K562 (cell line): Measurements from ENCODE around the gene LTBR. TPM values are rescaled to one million over a fixed set of nuclear protein-coding genes. Genes with fewer than 3 reads are reported as not detected.

Source experiments
- AFF4 ChIP-seq: sonication (generic); formaldehyde crosslinking; IDR thresholded peaks from 2 replicates; pipeline ENCODE4 v1.8.0; 2023; ENCODE audit warnings: mild to moderate bottlenecking, missing genetic modification reagents
- BHLHE40 ChIP-seq: IDR thresholded peaks from 2 replicates; pipeline ENCODE4 v1.6.1; 2011; ENCODE audit warnings: low read length, improper control_type of control experiment
- CEBPB ChIP-seq: fragments of 450-650 bp; IDR thresholded peaks from 2 replicates; pipeline ENCODE4 v1.6.1; 2016; ENCODE audit warnings: missing genetic modification characterization, missing compliant biosample characterization
- CREB3L1 ChIP-seq: fragments of 450-650 bp; IDR thresholded peaks from 2 replicates; pipeline ENCODE4 v1.6.1; 2014; ENCODE audit warnings: low read depth, mild to moderate bottlenecking, moderate library complexity, borderline replicate concordance
- ERF ChIP-seq: fragments of 450-650 bp; formaldehyde crosslinking; IDR thresholded peaks from 2 replicates; pipeline ENCODE4 v1.4.0; 2020; ENCODE audit warnings: mild to moderate bottlenecking, mixed read lengths
- ETV5 ChIP-seq: sonication (generic); formaldehyde crosslinking; IDR thresholded peaks from 2 replicates; pipeline ENCODE4 v1.4.0; 2020; ENCODE audit warnings: low read depth, mild to moderate bottlenecking, missing genetic modification reagents
- FOXJ3 ChIP-seq: sonication (generic); formaldehyde crosslinking; IDR thresholded peaks from 2 replicates; pipeline ENCODE4 v1.4.0; 2020; ENCODE audit warnings: mild to moderate bottlenecking, missing genetic modification reagents
- GTF2F1 ChIP-seq: IDR thresholded peaks from 2 replicates; pipeline ENCODE4 v1.6.1; 2011; ENCODE audit warnings: low read depth, low read length, improper control_type of control experiment
- HMGN3 ChIP-seq: IDR thresholded peaks from 2 replicates; pipeline ENCODE4 v1.6.1; 2011; ENCODE audit warnings: borderline replicate concordance, low read depth, mild to moderate bottlenecking, mixed read lengths, low read length; ENCODE audit not compliant: insufficient read length; ENCODE audit errors: extremely low read depth
- HNRNPL ChIP-seq: fragments of 200-400 bp; formaldehyde crosslinking; IDR thresholded peaks from 2 replicates; pipeline ENCODE4 v1.6.1; 2017; ENCODE audit warnings: low read depth, mild to moderate bottlenecking, low read length
- JUND ChIP-seq, 2 experiments: IDR thresholded peaks; 2 replicates in 1 of 2; 3 replicates in 1 of 2; pipeline ENCODE4 v1.6.1; 2011; ENCODE audit warnings: borderline replicate concordance in 2 of 2, low read depth in 2 of 2, low read length in 2 of 2, improper control_type of control experiment in 1 of 2, missing biosample characterization in 1 of 2, missing genetic modification characterization in 1 of 2, missing genetic modification reagents in 1 of 2
- MCM7 ChIP-seq, 2 experiments: fragments of 450-650 bp; IDR thresholded peaks; 2 replicates each; pipeline ENCODE4 v1.6.1; 2016 to 2018
- MED1 ChIP-seq: sonication (generic); formaldehyde crosslinking; IDR thresholded peaks from 2 replicates; pipeline ENCODE4 v1.8.1; 2023; ENCODE audit warnings: missing genetic modification reagents, borderline replicate concordance
- MTA2 ChIP-seq: fragments of 450-650 bp; IDR thresholded peaks from 2 replicates; pipeline ENCODE4 v1.6.1; 2016; ENCODE audit warnings: low read depth
- MYC ChIP-seq, 2 experiments: fragments of 250-450 bp in 1 of 2; sonication (Bioruptor Pico) in 1 of 2; IDR thresholded peaks; 2 replicates each; pipeline versions ENCODE4 v1.5.1 to v1.6.1; 2012 to 2021; ENCODE audit warnings: low read depth in 2 of 2, borderline replicate concordance in 1 of 2, improper control_type of control experiment in 1 of 2, low read length in 1 of 2, mild to moderate bottlenecking in 1 of 2, moderate library complexity in 1 of 2
- NUFIP1 ChIP-seq: fragments of 450-650 bp; IDR thresholded peaks from 2 replicates; pipeline ENCODE4 v1.6.1; 2018; ENCODE audit not compliant: partially characterized antibody
- OTX1 ChIP-seq: fragments of 450-650 bp; formaldehyde crosslinking; IDR thresholded peaks from 2 replicates; pipeline ENCODE4 v1.4.0; 2022; ENCODE audit warnings: mild to moderate bottlenecking
- PTBP1 ChIP-seq: fragments of 200-400 bp; formaldehyde crosslinking; IDR thresholded peaks from 2 replicates; pipeline ENCODE4 v1.6.1; 2017; ENCODE audit warnings: low read depth, low read length
- RUNX1 ChIP-seq: sonication (generic); IDR thresholded peaks from 2 replicates; pipeline ENCODE4 v1.6.1; 2016; ENCODE audit warnings: antibody characterized with exemption, low read depth
- SMARCE1 ChIP-seq: fragments of 450-650 bp; IDR thresholded peaks from 2 replicates; pipeline ENCODE4 v1.7.1; 2016; ENCODE audit warnings: mild to moderate bottlenecking
- SREBF1 ChIP-seq: fragments of 150-350 bp; IDR thresholded peaks from 2 replicates; pipeline ENCODE4 v1.6.1; 2014; ENCODE audit warnings: antibody characterized with exemption, low read depth, low read length, borderline replicate concordance
- ZNF57 ChIP-seq: fragments of 450-650 bp; formaldehyde crosslinking; IDR thresholded peaks from 2 replicates; pipeline ENCODE4 v1.4.0; 2020; ENCODE audit warnings: mild to moderate bottlenecking, moderate library complexity
- ZNF668 ChIP-seq: fragments of 250-450 bp; sonication (Bioruptor Pico); IDR thresholded peaks from 2 replicates; pipeline ENCODE4 v1.8.0; 2022; ENCODE audit warnings: mild to moderate bottlenecking, inconsistent platforms
- polyA plus RNA-seq, 8 experiments: library from polyadenylated mRNA; depleted of rRNA in 4 of 8; stranded (reverse) in 5 of 8; unstranded in 3 of 8; fragments of >200 nt; fragmentation: Nextera tagmentation in 2 of 8; fragmentation: Illumina TruSeq in 1 of 8; extraction: Ambion mirVana in 2 of 8; extraction: Trizol in 1 of 8; gene quantifications; 2 replicates each; pipeline versions ENCODE4 v1.2.1 to v1.2.3, GENCODE V29; 2011 to 2014; ENCODE audit warnings: inconsistent platforms in 1 of 8, missing spikeins in 1 of 8
- total RNA-seq, 7 experiments: library from RNA; depleted of rRNA in 6 of 7; stranded (reverse); fragments of >200 nt in 6 of 7; fragmentation: Illumina TruSeq in 2 of 7; extraction: Trizol in 2 of 7; gene quantifications; 2 replicates each; pipeline versions ENCODE4 v1.2.1 to v1.2.3, GENCODE V29; 2011 to 2021; ENCODE audit warnings: low replicate concordance in 1 of 7

Gene LTBR
- total and polyA plus RNA-seq, 9 of the 15 experiments (the other 6 are each of a cell fraction or from before 2014, with no cell fraction given), result 0.96 to 69.0 (median 35.3) TPM

GRCh38 chr12:6341417-6342139, 42.4 kb upstream of the LTBR start, which contains the start of gene TNFRSF1A (continued):
- TF ChIP-seq RUNX1, result no peak
- TF ChIP-seq CREB3L1, result no peak
- TF ChIP-seq JUND (IDR thresholded peaks at IDR 0.05; ENCODE audit: borderline replicate concordance, low read depth, low read length), result peak; percentile 46; the same call in 1 of the 2 replicates
- TF ChIP-seq JUND (tag; IDR thresholded peaks at IDR 0.05; ENCODE audit: borderline replicate concordance, low read depth, low read length), result no peak; the same call in 2 of the 3 replicates
- TF ChIP-seq AFF4 (CRISPR knock-in tag), result peak; percentile 45; the same call in 1 of the 2 replicates
- TF ChIP-seq SREBF1, result no peak
- no peak for TF ChIP-seq MCM7 (IDR thresholded peaks at IDR 0.05)
- no peak for TF ChIP-seq ZNF57
- TF ChIP-seq FOXJ3 (CRISPR knock-in tag), result no peak
- TF ChIP-seq CEBPB (tag), result peak; percentile 98
- no peak for TF ChIP-seq ERF (CRISPR knock-in tag)
- TF ChIP-seq ETV5 (CRISPR knock-in tag), result 0 out of 2 replicates have a peak, but pooled peaks have one; percentile 57
- TF ChIP-seq GTF2F1, result no peak
- no peak for TF ChIP-seq MED1 (CRISPR knock-in tag)
- TF ChIP-seq HNRNPL, result no peak
- no peak for TF ChIP-seq PTBP1
- no peak for TF ChIP-seq BHLHE40
- TF ChIP-seq ZNF668 (CRISPR knock-in tag), result no peak
- TF ChIP-seq SMARCE1, result no peak
- TF ChIP-seq HMGN3, result peak; percentile 39
- TF ChIP-seq MYC (IDR thresholded peaks at IDR 0.05; ENCODE audit: low read depth, low read length), result no peak
- TF ChIP-seq MYC (CRISPR knock-in tag; IDR thresholded peaks at IDR 0.05; ENCODE audit: borderline replicate concordance, low read depth), result no peak
- TF ChIP-seq MTA2, result no peak
- no peak for TF ChIP-seq OTX1 (CRISPR knock-in tag)
- no peak for TF ChIP-seq NUFIP1
